DOHH2 (cell line): ENCODE results near the gene PTX4.

Experiments
- CTCF ChIP-seq: fragments of 200-600 bp; sonication (generic); IDR thresholded peaks from one replicate; pipeline ENCODE4 v1.5.1; 2014; ENCODE audit warnings: antibody characterized with exemption, mild to moderate bottlenecking, low read depth, low read length; ENCODE audit not compliant: poor library complexity, severe bottlenecking
- EZH2phosphoT487 ChIP-seq: fragments of 200-600 bp; sonication (generic); IDR thresholded peaks from 2 replicates; pipeline ENCODE4 v1.6.1; 2017; ENCODE audit warnings: borderline replicate concordance, mild to moderate bottlenecking, antibody characterized with exemption, low read length, moderate library complexity, mixed read lengths

GRCh38 chr16:1450218-1450617 lies 38.5 kb downstream of the PTX4 start:
- peak; percentile 19 for TF ChIP-seq CTCF
- no peak for TF ChIP-seq EZH2phosphoT487
